HG03378 (cell line): ENCODE data around the gene ZNF319.

ENCODE experiments used
- ATAC-seq: cut with Tn5 transposase; IDR thresholded peaks from one replicate; pipeline ENCODE4 v1.9.1; 2021; ENCODE audit warnings: mild to moderate bottlenecking, moderate library complexity; ENCODE audit not compliant: unreplicated experiment

ZNF319 gene

DNA sequence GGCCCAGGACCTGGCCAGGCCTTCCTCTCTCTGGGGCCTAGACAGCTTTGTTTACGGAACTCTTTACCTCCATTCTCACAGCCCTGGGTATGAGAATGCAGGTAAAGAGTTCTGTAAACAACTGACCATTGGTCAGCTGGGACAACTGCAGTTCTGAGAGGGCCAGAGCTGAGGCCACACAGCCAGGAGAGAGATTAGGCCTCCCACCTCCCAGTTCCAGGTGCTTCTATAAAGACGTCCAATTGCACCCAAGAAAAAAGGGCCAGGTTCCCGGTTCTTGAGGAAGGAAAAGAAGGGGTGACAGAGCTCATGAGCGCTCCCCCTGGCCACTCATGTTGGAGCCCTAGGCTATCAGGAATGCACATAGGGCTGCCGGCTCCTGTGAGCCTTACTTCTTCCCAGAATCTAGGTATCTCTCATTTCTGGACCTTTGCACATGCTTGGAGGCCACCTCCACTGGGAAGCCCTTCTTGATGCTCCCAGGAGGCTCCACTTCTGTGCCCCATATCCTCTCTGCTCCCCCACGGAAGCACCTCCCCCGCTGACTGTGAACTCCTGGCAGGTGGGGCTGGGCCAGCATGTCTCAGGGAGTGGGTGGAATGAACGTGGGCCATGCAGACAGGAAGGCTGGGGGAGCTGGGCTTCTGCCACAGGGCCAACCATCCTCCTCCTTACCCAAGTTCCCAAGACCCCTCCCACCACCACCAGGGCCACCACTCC is 42.6 kb downstream of the ZNF319 start:
- no peak for ATAC-seq

DNA sequence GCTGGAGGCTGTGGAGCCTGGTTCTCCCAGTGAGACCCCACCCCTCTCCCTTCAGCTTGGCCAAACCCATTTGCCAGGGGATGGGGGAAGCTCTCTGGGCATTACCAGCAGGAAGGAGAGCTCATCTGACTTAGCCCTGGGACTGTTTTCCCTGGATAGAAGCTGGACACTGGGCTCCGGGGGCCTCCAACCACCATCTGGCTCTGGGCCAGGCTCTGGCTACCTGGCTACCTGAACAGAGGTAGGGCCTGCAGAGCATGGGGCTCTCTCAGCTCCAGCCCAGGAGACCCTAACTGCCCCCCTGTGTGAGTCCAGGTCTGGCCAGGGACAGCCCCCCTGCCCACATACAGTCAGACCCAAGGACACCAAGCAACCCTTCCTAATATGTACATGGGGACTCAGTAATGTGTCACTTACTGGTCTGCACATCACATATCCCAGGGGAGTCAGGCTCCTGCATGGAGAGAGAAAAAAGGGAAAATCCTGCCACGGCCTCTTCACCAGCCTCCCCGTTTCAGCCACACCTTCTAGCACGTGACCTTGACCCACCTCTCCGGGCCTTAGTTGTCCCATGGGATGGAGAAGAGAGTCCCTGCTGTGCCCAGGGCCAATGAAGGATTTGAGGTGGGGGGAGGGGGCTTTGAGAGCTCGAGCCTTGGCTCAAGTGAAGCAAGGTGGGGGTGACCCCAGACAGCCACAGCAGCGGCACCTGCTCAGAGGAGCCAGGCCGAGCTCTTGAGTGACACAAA is 43.4 kb downstream of the ZNF319 start:
- ATAC-seq: no peak

DNA sequence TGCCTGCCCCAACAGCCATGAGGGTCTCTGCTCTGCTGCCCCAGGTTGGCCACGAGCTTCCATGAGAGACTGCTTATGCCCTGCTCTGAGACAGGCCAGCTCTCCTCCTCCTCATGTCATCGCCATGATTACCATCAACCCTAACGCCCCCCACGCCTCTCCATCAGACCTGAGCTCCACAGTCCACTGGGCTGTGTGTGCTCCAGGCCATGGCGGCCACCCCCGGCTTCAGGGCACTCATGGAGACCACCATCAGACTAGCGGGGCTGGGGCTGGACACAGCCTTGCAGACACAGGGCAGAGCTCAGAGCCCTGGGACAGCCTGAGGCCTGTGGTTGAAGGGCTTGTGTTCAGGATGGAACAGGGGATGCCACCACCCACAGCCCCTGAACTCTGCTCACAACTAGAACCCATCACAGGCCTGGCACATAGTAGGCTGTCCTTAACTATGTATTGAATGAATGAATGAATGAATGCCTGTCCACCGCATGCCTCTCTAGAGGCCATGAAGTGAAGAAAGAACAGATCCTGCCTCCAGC is 44.1 kb downstream of the ZNF319 start:
- ATAC-seq: no peak

DNA sequence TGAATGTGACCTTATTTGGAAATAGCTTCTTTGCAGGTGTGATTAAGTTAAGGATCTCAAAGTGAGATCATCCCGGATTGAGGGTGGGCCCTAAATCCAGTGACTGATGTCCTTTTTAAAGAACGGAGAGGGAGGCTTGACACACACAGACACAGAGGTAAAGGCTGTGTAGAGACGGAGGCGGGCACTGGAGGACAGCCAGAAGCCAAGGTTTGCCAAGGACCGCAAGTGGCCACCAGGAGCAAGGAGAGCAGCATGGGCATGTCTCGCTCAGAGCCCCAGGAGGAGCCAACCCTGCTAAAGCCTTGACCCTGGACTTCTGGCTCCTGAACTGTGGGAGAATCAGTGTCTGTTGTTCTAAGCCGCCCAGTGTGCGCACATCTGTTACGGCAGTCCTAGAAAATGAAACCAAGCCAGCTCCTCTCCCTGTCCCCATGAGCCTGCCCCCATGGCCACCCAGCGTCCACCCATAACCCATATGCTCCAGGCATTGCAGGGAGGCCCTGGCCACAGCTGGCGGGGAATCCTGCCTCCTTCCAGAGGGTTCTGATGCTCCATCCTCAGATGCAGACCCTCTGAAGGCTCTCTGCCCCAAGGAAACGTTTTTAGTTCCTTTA is 44.8 kb downstream of the ZNF319 start:
- no peak for ATAC-seq

DNA sequence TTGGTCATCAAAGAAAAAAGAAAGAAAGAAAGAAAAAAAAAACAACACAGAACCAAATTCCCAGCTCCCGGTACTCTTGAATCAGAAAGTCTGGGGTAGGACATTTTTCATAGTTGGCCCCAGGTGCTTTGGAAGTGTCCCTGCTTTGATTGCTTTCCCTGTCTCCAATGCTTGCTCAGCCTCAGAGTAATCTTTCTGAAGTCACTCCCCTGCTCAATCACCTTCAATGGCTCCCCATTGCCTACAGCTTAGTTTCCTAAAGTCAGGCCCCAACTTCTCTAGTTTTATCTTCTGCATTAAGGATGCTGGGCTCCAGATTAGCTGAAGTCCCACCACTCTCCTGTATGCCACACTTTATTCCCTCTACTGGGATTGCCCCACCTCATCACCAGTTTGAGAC is 46.6 kb downstream of the ZNF319 start:
- ATAC-seq: no peak

DNA sequence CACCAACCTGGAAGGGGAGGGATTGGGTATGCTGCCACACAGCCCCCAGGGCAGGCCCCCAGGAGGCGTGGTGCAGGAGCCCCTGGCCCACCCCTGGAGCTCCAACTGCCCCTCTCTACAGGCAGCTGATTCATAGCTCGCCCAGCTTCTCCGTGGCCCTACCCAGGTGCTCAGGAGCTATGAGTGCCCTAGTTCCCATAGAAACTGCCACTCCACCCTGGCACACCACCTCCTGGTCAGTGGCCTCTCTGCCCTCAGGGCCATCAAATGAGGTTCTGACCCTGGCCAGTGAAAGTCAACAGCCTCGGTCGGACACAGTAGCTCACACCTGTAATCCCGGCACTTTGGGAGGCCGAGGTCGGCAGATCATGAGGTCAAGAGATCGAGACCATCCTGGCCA is 47.6 kb downstream of the ZNF319 start:
- no peak for ATAC-seq

DNA sequence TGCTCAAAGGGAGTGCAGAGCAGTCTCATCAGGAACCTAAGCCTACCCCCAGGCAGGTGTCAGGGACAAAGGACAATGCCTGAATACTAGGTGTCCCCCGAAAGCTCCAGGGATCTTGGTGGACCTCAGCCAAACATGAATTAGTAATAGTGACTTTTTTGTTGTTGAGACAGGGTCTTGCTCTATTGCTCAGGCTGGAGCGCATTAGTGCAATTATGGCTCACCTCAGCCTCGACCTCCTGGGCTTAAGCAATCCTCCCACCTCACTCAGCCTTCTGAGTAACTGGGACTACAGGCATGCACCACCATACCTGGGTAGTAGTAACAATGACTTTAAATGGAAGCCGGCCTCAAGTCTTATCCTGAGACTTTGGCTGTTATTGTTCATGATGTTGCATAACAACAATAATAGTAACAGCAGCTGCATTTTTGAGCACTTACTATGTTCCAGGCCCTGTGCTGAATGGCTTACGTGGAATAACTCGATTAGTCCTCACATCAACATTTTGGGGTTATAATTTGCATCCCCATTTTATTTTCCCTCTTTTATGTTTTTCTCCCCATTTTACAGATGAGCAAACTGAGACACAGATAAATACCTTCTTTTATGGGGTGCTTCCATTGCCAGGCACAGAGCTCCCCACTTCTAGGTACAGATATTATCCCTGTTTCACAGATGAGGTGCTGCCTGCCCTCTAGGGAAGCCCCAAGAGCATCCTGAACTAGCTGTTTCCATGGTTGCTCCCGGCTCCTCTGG is 49.1 kb downstream of the ZNF319 start:
- ATAC-seq: no peak

DNA sequence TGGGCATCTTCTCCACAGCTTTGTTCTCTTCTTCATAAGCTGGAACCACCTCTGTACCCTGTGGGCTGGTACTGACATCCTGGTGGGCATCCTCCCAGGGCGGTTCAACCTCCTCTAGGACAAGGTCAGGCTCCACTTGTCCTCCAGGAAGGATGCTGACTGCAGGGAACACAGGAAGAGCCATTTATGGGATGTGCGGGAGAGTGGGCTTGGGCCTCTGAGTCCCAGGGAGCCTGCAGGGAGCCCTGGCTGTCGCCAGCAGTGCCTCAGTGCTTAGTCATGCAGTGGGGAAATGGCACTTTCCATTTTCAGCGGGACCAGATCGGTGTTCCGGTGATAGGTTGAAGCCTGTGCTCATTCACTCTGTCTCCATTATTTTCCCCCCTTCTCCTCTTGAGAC is 50.1 kb downstream of the ZNF319 start:
- ATAC-seq: no peak

DNA sequence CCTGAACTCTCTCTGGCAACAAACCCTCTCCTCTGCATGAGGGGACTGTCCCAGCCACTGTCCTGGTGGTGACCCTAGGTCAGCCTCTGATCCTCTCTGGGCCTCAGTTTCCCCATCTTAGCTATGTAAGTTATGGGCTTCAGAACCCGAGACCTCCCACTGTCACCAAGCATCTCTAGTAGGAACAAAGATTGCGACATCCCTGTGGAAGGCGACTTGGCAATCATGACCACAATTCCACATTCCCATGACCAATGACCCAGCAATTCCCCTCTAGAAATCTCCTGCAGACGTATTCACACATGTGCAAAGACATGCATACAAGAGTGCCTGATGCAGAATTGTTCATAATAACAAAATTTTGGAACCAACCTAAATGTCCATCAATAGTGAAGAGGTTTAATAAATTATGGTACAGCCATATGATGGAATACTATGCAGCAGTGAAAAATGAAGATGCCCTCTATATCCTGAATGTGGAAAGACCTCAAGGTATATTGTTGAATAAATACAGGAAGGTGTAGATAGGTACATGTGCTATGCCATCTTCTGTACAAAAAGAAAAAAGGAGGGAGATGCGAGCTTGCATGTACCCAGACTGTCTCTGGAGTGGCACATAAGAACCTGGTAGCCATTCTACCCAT is 50.8 kb downstream of the ZNF319 start:
- no peak for ATAC-seq

DNA sequence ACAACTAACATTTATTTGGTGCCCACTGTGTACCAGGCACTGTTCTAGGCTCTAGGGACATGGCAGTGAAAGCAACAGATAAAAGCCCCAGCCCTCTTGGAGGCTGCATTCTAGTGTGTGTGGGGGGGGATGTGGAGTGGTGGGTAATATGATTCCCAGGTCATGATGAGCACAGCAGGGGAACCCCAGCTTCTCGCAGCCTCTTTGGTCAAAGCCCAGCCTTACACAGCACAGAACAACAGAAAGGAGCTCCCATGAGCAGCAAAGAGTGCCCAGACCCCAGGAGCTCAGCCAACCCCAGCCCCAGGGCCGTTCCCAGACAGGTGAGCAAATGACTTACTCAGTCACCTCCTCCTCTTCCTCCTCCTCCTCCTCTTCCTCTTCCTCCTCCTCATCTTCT is 51.5 kb downstream of the ZNF319 start:
- no peak for ATAC-seq

DNA sequence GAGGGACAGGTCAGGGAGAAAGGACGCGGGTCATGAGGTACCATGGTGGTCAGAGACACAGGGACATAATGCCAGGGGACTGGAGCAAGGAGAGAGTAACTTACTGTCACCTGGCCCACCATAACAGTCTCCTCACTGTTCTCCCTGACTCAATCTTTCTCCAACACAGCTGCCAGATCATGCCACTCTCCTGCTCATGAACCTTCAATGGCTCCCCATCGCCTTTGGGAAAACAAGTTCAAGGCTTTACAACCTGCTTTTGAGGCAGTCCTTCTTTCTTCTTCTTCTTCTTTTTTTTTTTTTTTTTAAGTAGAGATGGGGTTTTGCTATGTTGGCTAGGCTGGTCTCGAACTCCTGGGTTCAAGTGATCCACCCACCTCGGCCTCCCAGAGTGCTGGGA is 52.4 kb downstream of the ZNF319 start:
- no peak for ATAC-seq

DNA sequence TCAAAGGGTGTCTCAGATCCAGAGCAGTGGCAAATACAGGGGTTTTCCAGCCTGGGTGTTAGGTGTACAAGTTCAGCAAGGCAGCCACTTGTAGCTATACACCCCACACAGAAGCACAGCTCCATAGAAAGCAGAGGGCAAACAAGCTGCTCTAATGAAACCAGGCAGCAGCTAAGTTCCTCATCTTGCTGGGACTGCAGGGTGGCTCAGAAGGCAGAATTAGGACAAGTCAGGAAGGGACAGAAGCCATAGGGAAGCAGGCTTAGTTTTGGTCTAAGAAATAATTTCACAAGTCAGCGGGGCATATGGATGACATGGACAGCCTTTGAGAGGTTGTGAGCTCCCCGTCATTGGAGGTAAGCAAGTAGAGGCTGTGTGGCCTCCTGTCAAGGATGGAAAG is 53.2 kb downstream of the ZNF319 start:
- ATAC-seq: no peak

DNA sequence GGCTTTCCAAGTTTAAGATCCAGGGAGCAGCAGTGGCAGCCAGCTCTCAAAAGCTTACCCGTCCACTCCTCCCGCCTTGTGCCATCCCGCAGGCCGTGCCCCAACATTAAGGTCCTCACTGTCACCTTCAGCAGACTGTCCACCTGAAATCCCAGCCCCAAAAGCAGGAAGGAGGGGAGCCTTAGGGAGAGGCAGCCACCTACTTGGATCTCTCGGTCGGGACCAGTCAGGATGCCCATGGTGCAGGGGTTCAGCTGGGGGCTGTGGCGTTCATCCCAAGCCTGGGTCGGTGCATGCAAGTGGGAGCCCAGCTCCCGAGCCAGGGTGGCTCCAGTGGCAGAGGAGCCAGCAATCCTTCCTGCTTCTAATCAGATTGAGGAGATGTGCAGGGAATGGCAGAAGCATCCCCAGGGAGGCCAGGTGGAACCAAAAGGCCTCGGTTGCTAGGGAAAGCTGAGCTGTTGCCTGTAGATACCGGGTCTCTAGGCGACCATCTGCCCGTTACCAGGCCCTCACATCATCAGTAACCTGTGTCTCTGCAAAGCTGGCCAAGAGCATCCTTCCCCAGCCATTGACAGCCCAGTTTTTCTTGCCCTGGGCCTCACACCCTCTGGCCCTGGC is 54.2 kb downstream of the ZNF319 start:
- ATAC-seq: no peak

DNA sequence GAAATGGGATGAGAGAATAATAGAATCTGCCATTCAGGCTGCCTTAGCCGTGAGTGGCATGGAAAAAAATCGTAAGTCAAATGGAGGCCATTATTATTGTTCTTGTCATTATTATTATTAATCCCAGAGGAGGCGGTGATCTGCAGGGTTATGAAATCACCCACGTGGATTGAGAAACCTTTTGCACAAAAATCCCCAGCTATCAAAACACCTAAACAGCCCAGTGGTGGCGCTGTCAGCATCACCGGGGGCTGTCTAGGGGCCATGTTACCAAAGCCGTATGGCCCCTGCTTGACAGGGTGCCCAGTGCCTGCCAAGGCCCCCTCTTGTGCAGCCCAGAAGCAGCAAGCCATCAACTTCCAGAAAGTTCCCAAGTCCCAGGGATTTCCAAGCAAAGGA is 54.7 kb downstream of the ZNF319 start:
- ATAC-seq: no peak

DNA sequence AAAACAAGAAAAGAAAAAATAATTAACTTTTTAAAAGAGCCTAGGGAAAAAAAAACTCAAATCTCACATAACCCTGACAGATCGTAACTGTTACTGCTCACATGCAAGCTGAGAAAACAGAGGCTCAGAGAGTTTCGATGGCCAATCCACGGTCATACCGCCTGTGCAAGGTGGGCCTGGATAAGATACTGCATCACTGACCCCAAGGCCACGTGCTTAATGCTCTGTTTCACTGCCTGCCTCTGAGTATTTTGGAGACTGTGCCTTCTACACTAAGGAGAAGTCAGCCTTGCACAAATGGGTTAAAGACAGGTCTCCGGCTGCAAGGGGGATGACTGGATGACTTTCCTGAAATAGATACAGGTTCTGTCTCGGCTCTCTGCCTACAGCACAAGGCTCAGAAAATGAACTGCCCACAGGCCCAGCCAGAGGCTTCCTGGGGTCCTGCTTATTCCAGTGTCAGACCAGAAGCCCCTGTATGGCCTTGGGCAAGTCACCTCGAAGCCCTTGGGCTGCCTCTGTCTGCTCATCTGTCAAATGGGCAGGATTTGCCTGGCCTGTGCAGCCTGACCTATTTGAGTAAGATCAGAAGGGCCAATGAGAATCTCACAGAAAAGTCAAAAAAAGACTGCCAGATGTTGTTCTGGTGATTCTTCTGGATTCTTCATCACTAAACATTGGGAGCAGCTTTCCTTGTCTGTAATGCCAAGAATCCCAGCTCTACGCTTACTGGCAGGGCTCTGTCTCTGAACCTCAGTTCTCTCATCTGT is 55.3 kb downstream of the ZNF319 start:
- no peak for ATAC-seq
